CD14-positive monocyte (primary cell): ENCODE measurements around the gene RER1. TPM values are rescaled to one million over a fixed set of nuclear protein-coding genes. Genes with fewer than 3 reads are reported as not detected.

Experiments used
- DNase-seq, 3 donors: peaks; one replicate each; pipeline ENCODE4 v3.0.0-alpha.2; 2011 to 2022
- H2AFZ ChIP-seq: 2 replicates; pipeline ENCODE4 v1.6.0; 2012; ENCODE audit warnings: mild to moderate bottlenecking, low read depth, low read length, inconsistent platforms; ENCODE audit not compliant: insufficient read depth, poor library complexity, severe bottlenecking
- H3K27ac ChIP-seq, 2 donors: 1 replicate in 1 of 2; 2 replicates in 1 of 2; pipeline ENCODE4 v1.5.1; 2012 to 2013; ENCODE audit warnings: low read length in 2 of 2, control low read depth in 1 of 2, inconsistent platforms in 1 of 2, low read depth in 1 of 2, mild to moderate bottlenecking in 1 of 2
- H3K27me3 ChIP-seq, 2 donors: one replicate each; pipeline versions ENCODE4 v1.6.0 to v1.6.1; 2011 to 2013; ENCODE audit warnings: low read length in 2 of 2; ENCODE audit not compliant: control insufficient read depth in 2 of 2, insufficient read depth in 2 of 2
- H3K36me3 ChIP-seq, 2 donors: replicated peaks in 1 of 2; 1 replicate in 1 of 2; 2 replicates in 1 of 2; pipeline versions ENCODE4 v1.5.1 to v1.6.1; 2012 to 2013; ENCODE audit warnings: low read length in 2 of 2, control low read depth in 1 of 2, inconsistent platforms in 1 of 2, mild to moderate bottlenecking in 1 of 2; ENCODE audit not compliant: insufficient read depth in 2 of 2, control insufficient read depth in 1 of 2
- H3K4me1 ChIP-seq, 2 donors: 1 replicate in 1 of 2; 2 replicates in 1 of 2; pipeline versions ENCODE4 v1.5.1 to v1.6.1; 2012 to 2013; ENCODE audit warnings: low read length in 2 of 2, control low read depth in 1 of 2, inconsistent platforms in 1 of 2, mild to moderate bottlenecking in 1 of 2, moderate library complexity in 1 of 2; ENCODE audit not compliant: insufficient read depth in 2 of 2, control insufficient read depth in 1 of 2
- H3K4me2 ChIP-seq: replicated peaks from 2 replicates; pipeline ENCODE3; 2012; ENCODE audit warnings: low read length, moderate library complexity, mild to moderate bottlenecking; ENCODE audit not compliant: poor library complexity, severe bottlenecking; ENCODE audit errors: extremely low read depth
- H3K4me3 ChIP-seq, 3 experiments: fragments of 200-600 bp in 1 of 3; sonication (generic) in 1 of 3; replicated peaks in 1 of 3; 1 replicate in 2 of 3; 2 replicates in 1 of 3; pipeline ENCODE4 v1.5.1; 2011 to 2013; ENCODE audit warnings: low read length in 3 of 3, mild to moderate bottlenecking in 3 of 3, control low read depth in 2 of 3, low read depth in 2 of 3, inconsistent platforms in 1 of 3, moderate library complexity in 1 of 3
- H3K79me2 ChIP-seq: 2 replicates; pipeline ENCODE4 v1.6.0; 2012; ENCODE audit warnings: mild to moderate bottlenecking, control low read depth, inconsistent platforms, low read length, moderate library complexity; ENCODE audit not compliant: insufficient read depth
- H3K9ac ChIP-seq: 2 replicates; pipeline ENCODE4 v1.6.0; 2017; ENCODE audit warnings: low read length, mild to moderate bottlenecking; ENCODE audit not compliant: insufficient read depth, poor library complexity, severe bottlenecking
- H3K9me3 ChIP-seq, 2 donors: replicated peaks in 1 of 2; 1 replicate in 1 of 2; 2 replicates in 1 of 2; pipeline versions ENCODE4 v1.5.1 to v1.6.1; 2012 to 2013; ENCODE audit warnings: low read length in 2 of 2, control low read depth in 1 of 2; ENCODE audit not compliant: control insufficient read depth in 1 of 2, insufficient read depth in 1 of 2
- H4K20me1 ChIP-seq: 2 replicates; pipeline ENCODE4 v1.6.0; 2012; ENCODE audit warnings: mild to moderate bottlenecking, low read length, control low read depth, moderate library complexity; ENCODE audit not compliant: insufficient read depth
- H3K27ac Mint-ChIP-seq, 7 donors: one replicate each; pipeline ENCODE4 v1.8.0; 2020; ENCODE audit warnings: mild to moderate bottlenecking in 7 of 7, mixed read lengths in 7 of 7, moderate library complexity in 6 of 7, inconsistent platforms in 2 of 7
- H3K27me3 Mint-ChIP-seq, 3 donors: one replicate each; pipeline ENCODE4 v1.8.0; 2021 to 2022; ENCODE audit warnings: low read depth in 3 of 3, mild to moderate bottlenecking in 3 of 3, mixed read lengths in 3 of 3, moderate library complexity in 3 of 3, inconsistent platforms in 1 of 3
- H3K36me3 Mint-ChIP-seq, 2 donors: one replicate each; pipeline ENCODE4 v1.8.0; 2020; ENCODE audit warnings: mixed read lengths in 2 of 2, inconsistent platforms in 1 of 2, mild to moderate bottlenecking in 1 of 2
- H3K4me1 Mint-ChIP-seq: one replicate; pipeline ENCODE4 v1.8.0; 2020; ENCODE audit warnings: mild to moderate bottlenecking, mixed read lengths
- H3K4me3 Mint-ChIP-seq, 2 donors: one replicate each; pipeline ENCODE4 v1.8.0; 2020; ENCODE audit warnings: mild to moderate bottlenecking in 2 of 2, mixed read lengths in 2 of 2, moderate library complexity in 1 of 2
- H3K9me3 Mint-ChIP-seq, 7 donors: one replicate each; pipeline ENCODE4 v1.8.0; 2020 to 2022; ENCODE audit warnings: mixed read lengths in 7 of 7, mild to moderate bottlenecking in 6 of 7, moderate library complexity in 6 of 7, inconsistent platforms in 2 of 7
- WGBS: methylation state at CpG from one replicate; pipeline ENCODE4 v1.1.5; 2013; ENCODE audit warnings: missing lambda C conversion rate; ENCODE audit not compliant: insufficient coverage; 5-methylcytosine and 5-hydroxymethylcytosine counted together
- intact Hi-C, 2 donors: fragments of 100-400 bp; cut with micrococcal nuclease; formaldehyde crosslinking; loops; one replicate each; pipeline versions ENCODE4 v1.15.0 to v1.15.1; 2023
- polyA plus RNA-seq, 3 donors: library from polyadenylated mRNA; depleted of rRNA in 1 of 3; unstranded in 2 of 3; stranded (reverse) in 1 of 3; fragments of 300-500 nt in 2 of 3; fragments of >200 nt in 1 of 3; fragmentation: Illumina TruSeq in 2 of 3; gene quantifications; 1 replicate in 2 of 3; 2 replicates in 1 of 3; pipeline ENCODE4 v1.2.3, GENCODE V29; 2012 to 2021
- TF ChIP-seq, protein P1 (sequence below): fragments of 200-600 bp; IDR thresholded peaks from one replicate; pipeline ENCODE4 v1.8.0; 2022; ENCODE audit warnings: antibody characterized with exemption, mild to moderate bottlenecking

RER1 gene
- polyA plus RNA-seq, 3 donors: 98.3 to 235 (median 193) TPM

DNA sequence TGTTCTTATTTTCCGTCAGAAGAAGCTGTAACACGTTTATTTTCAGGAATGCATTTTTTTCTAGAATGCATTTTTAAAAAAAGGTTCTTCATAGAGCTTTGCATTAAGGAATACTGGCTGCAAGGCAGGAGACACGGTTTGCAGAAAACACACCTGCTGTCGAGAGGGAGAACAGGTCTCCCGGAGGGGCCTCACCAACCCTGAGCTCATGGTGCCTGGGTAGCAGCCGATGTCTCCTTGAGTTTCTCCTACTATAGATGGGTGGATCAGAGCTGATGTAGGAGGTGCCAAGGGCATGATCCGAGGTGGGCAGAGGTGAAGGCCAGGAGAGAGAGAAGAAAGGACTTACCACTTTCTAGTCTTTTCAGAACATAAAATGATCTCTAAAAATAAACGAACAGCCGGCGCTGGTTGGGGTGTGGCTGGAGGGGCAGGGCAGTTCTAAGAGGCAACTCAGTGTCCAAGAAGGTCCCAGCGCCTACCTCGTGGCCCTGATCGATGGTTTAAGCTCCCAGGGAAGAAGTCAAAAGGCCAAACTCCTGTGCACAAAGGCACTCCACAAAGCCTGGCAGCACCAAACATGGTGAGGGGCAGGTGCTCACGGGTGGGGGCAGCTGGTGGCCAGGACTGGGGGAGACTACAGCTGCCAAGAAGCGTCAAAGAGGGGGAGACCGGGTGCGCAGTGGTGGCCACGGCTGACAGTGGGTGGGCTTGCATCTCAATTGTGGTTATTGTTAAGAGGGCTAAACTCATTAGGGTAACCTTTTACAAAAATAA lies 12.5 kb upstream of the RER1 start:
- H3K27me3 ChIP-seq: no peaks in the 10 kb centered on the region
- peaks cover 0 to 6% (median 0%) of the 10 kb centered on the region in 7 donors for H3K9me3 Mint-ChIP-seq
- H3K27ac ChIP-seq: no peak overlapping the region
- H3K4me1 ChIP-seq: peaks cover 4 to 6% of the 10 kb centered on the region in 2 donors
- intact Hi-C loops: no loop called here
- peaks cover 9% of the 10 kb centered on the region for H3K4me1 Mint-ChIP-seq
- WGBS: 93% methylated on average over 9 of the region's 18 CpGs
- no peaks in the 10 kb centered on the region for H3K36me3 ChIP-seq
- no peak for DNase-seq
- peak overlapping the region in 2 of 7 donors; percentile 11 to 17 for H3K27ac Mint-ChIP-seq
- H3K4me2 ChIP-seq: no peak overlapping the region
- no peak overlapping the region for H3K4me3 Mint-ChIP-seq
- H3K4me3 ChIP-seq: no peak overlapping the region
- H2AFZ ChIP-seq: no peak overlapping the region
- no peak overlapping the region for H3K9ac ChIP-seq
- no peaks in the 10 kb centered on the region for H4K20me1 ChIP-seq
- H3K79me2 ChIP-seq: no peaks in the 10 kb centered on the region
- no peaks in the 10 kb centered on the region for H3K9me3 ChIP-seq
- TF ChIP-seq, protein P1, sequence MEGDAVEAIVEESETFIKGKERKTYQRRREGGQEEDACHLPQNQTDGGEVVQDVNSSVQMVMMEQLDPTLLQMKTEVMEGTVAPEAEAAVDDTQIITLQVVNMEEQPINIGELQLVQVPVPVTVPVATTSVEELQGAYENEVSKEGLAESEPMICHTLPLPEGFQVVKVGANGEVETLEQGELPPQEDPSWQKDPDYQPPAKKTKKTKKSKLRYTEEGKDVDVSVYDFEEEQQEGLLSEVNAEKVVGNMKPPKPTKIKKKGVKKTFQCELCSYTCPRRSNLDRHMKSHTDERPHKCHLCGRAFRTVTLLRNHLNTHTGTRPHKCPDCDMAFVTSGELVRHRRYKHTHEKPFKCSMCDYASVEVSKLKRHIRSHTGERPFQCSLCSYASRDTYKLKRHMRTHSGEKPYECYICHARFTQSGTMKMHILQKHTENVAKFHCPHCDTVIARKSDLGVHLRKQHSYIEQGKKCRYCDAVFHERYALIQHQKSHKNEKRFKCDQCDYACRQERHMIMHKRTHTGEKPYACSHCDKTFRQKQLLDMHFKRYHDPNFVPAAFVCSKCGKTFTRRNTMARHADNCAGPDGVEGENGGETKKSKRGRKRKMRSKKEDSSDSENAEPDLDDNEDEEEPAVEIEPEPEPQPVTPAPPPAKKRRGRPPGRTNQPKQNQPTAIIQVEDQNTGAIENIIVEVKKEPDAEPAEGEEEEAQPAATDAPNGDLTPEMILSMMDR: no peak
- H3K36me3 Mint-ChIP-seq: no peaks in the 10 kb centered on the region
- H3K27me3 Mint-ChIP-seq: peaks cover 0 to 2% (median 1%) of the 10 kb centered on the region in 3 donors

DNA sequence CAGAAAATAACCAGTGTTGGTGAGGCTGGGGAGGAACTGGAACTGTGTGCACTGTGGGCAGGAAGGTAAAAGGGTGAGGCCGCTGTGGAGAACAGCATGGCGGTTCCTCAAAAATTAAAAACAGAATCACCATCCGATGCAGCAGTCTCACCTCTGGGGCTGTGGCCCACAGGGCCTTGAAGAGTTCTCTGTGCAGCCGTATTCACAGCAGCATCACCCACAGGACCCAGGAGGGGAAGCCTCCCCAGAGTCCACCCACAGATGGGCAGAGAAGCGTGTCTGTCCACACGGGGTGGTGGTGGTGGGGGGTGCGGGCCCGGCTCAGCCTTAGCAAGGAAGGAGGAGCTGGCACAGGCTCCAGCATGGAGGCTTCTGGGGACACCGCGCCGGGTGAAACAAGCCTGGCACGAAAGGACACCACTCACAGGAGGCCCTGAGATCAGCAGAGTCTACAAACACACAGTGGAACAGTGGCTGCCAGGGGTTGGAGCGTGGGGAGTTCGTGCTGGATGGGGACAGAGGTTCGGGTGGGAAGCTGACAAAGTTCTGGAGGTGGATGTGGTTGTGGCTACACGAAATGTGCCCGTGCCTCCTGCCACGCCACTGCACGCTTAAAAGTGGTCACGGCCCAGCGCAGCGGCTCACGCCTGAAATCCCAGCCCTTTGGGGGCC lies 11.8 kb upstream of the RER1 start:
- no peak overlapping the region for H3K4me2 ChIP-seq
- intact Hi-C loops: no loop called here
- peaks cover 4 to 6% of the 10 kb centered on the region in 2 donors for H3K4me1 ChIP-seq
- no peak overlapping the region for H3K4me3 Mint-ChIP-seq
- H3K36me3 Mint-ChIP-seq: no peaks in the 10 kb centered on the region
- no peak overlapping the region for H2AFZ ChIP-seq
- no peaks in the 10 kb centered on the region for H3K9me3 ChIP-seq
- no peaks in the 10 kb centered on the region for H4K20me1 ChIP-seq
- H3K27me3 Mint-ChIP-seq: peaks cover 0 to 2% (median 1%) of the 10 kb centered on the region in 3 donors
- H3K9me3 Mint-ChIP-seq: peaks cover 0 to 6% (median 0%) of the 10 kb centered on the region in 7 donors
- no peak overlapping the region for H3K9ac ChIP-seq
- TF ChIP-seq, protein P1: no peak
- no peak overlapping the region for H3K27ac ChIP-seq
- H3K79me2 ChIP-seq: no peaks in the 10 kb centered on the region
- H3K4me1 Mint-ChIP-seq: peaks cover 9% of the 10 kb centered on the region
- WGBS: 96% methylated on average over 14 of the region's 23 CpGs
- no peaks in the 10 kb centered on the region for H3K27me3 ChIP-seq
- H3K4me3 ChIP-seq: no peak overlapping the region
- H3K36me3 ChIP-seq: no peaks in the 10 kb centered on the region
- H3K27ac Mint-ChIP-seq: no peak overlapping the region
- no peak for DNase-seq
